Measurements from ENCODE around the gene CHRNA1. TPM values are rescaled to one million over a fixed set of nuclear protein-coding genes. Genes with fewer than 3 reads are reported as not detected.
A peak's percentile ranks its signal among the peaks of the same experiment; 100 is the strongest.

The CHRNA1 gene
- total and polyA plus RNA-seq, 12 donors, result 0.37 TPM; not detected in 11

- Histone ChIP-seq H3K36me3 (replicated peaks in 1 of 2) (no peaks in the 10 kb centered on the region), H3K27me3 (no peaks in the 10 kb centered on the region), H3K27ac (no peak overlapping the region), H3K9me3 (replicated peaks in 1 of 3) (no peaks in the 10 kb centered on the region), H3K4me1 (replicated peaks in 1 of 2) (no peaks in the 10 kb centered on the region), H3K4me3 (no peak overlapping the region)
- DNase-seq, result no peak
- WGBS, 4 donors, result 86 to 97% (median 89%) methylated on average over 4 of the region's 4 CpGs
- intact Hi-C loops (cut with DNase I), result no loop called here
- TF ChIP-seq, protein P1, sequence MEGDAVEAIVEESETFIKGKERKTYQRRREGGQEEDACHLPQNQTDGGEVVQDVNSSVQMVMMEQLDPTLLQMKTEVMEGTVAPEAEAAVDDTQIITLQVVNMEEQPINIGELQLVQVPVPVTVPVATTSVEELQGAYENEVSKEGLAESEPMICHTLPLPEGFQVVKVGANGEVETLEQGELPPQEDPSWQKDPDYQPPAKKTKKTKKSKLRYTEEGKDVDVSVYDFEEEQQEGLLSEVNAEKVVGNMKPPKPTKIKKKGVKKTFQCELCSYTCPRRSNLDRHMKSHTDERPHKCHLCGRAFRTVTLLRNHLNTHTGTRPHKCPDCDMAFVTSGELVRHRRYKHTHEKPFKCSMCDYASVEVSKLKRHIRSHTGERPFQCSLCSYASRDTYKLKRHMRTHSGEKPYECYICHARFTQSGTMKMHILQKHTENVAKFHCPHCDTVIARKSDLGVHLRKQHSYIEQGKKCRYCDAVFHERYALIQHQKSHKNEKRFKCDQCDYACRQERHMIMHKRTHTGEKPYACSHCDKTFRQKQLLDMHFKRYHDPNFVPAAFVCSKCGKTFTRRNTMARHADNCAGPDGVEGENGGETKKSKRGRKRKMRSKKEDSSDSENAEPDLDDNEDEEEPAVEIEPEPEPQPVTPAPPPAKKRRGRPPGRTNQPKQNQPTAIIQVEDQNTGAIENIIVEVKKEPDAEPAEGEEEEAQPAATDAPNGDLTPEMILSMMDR (IDR thresholded peaks at IDR 0.05), result no peak
- no peak for TF ChIP-seq POLR2A (IDR thresholded peaks at IDR 0.05)
Measured at GRCh38 chr2:174752403-174753037, 11.8 kb downstream of the CHRNA1 start.

GRCh38 chr2:174750923-174751441, 13.3 kb downstream of the CHRNA1 start:
- no peak for DNase-seq
- TF ChIP-seq, protein P1 (IDR thresholded peaks at IDR 0.05), result no peak
- TF ChIP-seq POLR2A (IDR thresholded peaks at IDR 0.05), result no peak
- H3K4me1 ChIP-seq (replicated peaks in 1 of 2), result no peaks in the 10 kb centered on the region
- 69 to 81% (median 74%) methylated on average over 5 of the region's 5 CpGs for WGBS, 4 donors
- H3K27ac ChIP-seq, result no peak overlapping the region
- H3K4me3 ChIP-seq, result no peak overlapping the region
- intact Hi-C loops (cut with DNase I), result no loop called here
- no peaks in the 10 kb centered on the region for H3K9me3 ChIP-seq (replicated peaks in 1 of 3)
- H3K36me3 ChIP-seq (replicated peaks in 1 of 2), result no peaks in the 10 kb centered on the region
- H3K27me3 ChIP-seq, result no peaks in the 10 kb centered on the region

DNA sequence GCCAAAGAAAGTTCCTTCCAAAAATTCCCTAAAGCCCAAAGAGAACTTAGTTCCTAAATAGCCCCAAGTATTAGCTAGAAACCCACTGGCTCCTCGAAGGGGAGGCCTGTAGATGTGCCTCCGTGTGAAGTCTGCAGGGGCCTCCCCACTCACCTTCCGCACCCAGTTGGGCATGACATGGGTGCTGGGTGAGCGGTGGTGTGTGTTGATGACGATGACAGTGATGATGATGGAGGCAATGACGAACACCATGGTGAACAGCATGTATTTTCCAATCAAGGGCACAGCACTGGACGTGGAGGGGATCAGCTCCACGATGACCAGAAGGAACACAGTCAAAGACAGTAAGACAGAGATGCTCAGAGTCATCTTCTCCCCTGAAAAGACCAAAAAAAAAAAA, 14.5 kb downstream of the CHRNA1 start:
- H3K27me3 ChIP-seq, result no peaks in the 10 kb centered on the region
- H3K9me3 ChIP-seq (replicated peaks in 1 of 3), result no peaks in the 10 kb centered on the region
- no peaks in the 10 kb centered on the region for H3K36me3 ChIP-seq (replicated peaks in 1 of 2)
- intact Hi-C loops (cut with DNase I), result no loop called here
- 74 to 85% (median 80%) methylated on average over 8 of the region's 8 CpGs for WGBS, 4 donors
- no peak for DNase-seq
- H3K4me3 ChIP-seq, result no peak overlapping the region
- H3K27ac ChIP-seq, result no peak overlapping the region
- TF ChIP-seq POLR2A (IDR thresholded peaks at IDR 0.05), result no peak
- TF ChIP-seq, protein P1 (IDR thresholded peaks at IDR 0.05), result no peak
- H3K4me1 ChIP-seq (replicated peaks in 1 of 2), result no peaks in the 10 kb centered on the region

- no peaks in the 10 kb centered on the region for H3K36me3 ChIP-seq (replicated peaks in 1 of 2)
- no peak overlapping the region for H3K27ac ChIP-seq
- H3K27me3 ChIP-seq, result no peaks in the 10 kb centered on the region
- DNase-seq, result peak; percentile 40 to 81 (median 59)
- no peaks in the 10 kb centered on the region for H3K9me3 ChIP-seq (replicated peaks in 1 of 3)
- no peaks in the 10 kb centered on the region for H3K4me1 ChIP-seq (replicated peaks in 1 of 2)
- H3K4me3 ChIP-seq, result no peak overlapping the region
- WGBS, 4 donors, result 0 to 2% (median 1%) methylated on average over 4 of the region's 4 CpGs
- TF ChIP-seq, protein P1 (IDR thresholded peaks at IDR 0.05), result peak; percentile 47 to 79 (median 69)
- no peak for TF ChIP-seq POLR2A (IDR thresholded peaks at IDR 0.05)
- intact Hi-C loops (cut with DNase I), result no loop called here
Measured at GRCh38 chr2:174748948-174749347, 15.3 kb downstream of the CHRNA1 start.

Measured in adrenal gland (tissue), 12 donors.